GM19240 (cell line): ENCODE data around the gene NAIF1.
"Not testable (repeated sequence)": the region's sequence is repeated elsewhere in the genome, so short reads cannot be mapped to it uniquely, and the experiment has no call there.

ENCODE experiments used
- DNase-seq: peaks from one replicate; pipeline ENCODE4 v3.0.0; 2011; ENCODE audit warnings: low spot score; ENCODE audit not compliant: insufficient read length

Gene NAIF1

GRCh38 chr9:128026773-128027541 is 40.2 kb downstream of the NAIF1 start:
- no peak for DNase-seq

- no peak for DNase-seq
Observed at GRCh38 chr9:128026255-128026772, 40.8 kb downstream of the NAIF1 start.

GRCh38 chr9:128025736-128026135 is 41.4 kb downstream of the NAIF1 start:
- no peak for DNase-seq

GRCh38 chr9:128024761-128025308 is 42.3 kb downstream of the NAIF1 start:
- DNase-seq: no peak

- DNase-seq: not testable (repeated sequence)
Observed at GRCh38 chr9:128023671-128024070, 43.4 kb downstream of the NAIF1 start.

- DNase-seq: no peak
Observed at GRCh38 chr9:128022886-128023285, 44.2 kb downstream of the NAIF1 start.

GRCh38 chr9:128021098-128021497 is 46.0 kb downstream of the NAIF1 start:
- DNase-seq: no peak

GRCh38 chr9:128020692-128021091 is 46.4 kb downstream of the NAIF1 start:
- no peak for DNase-seq

GRCh38 chr9:128015696-128016095 is 51.4 kb downstream of the NAIF1 start:
- DNase-seq: no peak
